LNCaP clone FGC (cell line): ENCODE results near the gene ASCC1.

Source experiments
- DNase-seq: peaks from one replicate; pipeline ENCODE4 v3.0.0-alpha.2; 2011; ENCODE audit warnings: low read depth
- H3K4me3 ChIP-seq: 2 replicates; pipeline ENCODE4 v1.5.1; 2011; ENCODE audit warnings: mild to moderate bottlenecking, low read depth, low read length, control low read depth
- CTCF ChIP-seq: IDR thresholded peaks from 2 replicates; pipeline ENCODE4 v1.5.1; 2012; ENCODE audit warnings: mild to moderate bottlenecking; ENCODE audit not compliant: control insufficient read depth, insufficient read depth; ENCODE audit errors: extremely low read depth

ASCC1 gene

DNA sequence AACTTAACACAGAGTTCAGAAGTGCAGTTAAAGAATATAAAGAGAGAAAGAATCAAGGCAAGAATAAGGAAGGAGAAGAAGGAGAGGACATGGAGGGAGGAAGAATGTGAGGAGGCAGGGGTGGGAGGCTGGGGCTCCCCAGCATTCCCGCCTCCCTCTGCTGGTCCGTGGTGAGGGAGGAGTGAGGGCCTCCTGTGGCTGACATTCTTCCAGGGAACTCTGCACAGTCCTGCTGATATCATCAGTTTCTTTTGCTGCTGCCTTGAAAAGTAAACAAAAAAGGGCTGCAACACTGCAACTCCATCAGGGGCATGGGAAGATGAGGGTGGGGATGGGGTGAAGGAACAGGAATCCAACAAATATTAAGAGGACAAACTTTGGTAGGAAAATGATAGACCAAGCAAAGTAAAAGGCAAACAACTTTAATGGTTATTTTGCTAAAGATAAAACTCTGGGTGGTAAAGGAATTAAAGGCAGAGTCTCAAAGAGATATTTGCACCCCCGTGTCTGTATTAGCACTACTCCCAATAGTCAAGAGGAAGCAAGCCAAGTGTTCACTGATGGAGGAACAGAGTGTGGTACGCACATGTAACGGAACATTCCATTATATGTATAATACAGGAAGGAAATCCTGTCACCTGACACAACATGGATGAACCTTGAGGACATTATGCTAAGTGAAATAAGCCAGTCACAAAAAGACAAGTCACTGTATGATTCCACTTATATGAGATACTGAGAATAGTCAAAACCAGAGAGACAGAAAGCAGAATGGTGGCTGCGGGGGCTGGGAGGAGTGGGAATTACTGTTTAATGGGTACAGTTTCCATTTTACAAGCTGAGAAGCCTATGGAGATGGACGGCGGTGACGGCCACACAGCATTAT is 119.7 kb downstream of the ASCC1 start:
- peak; percentile 51 for DNase-seq
- no peak overlapping the region for H3K4me3 ChIP-seq
- 0 out of 2 replicates have a peak, but pooled peaks have one; percentile 12 for TF ChIP-seq CTCF

GRCh38 chr10:72095195-72095594 is 120.9 kb downstream of the ASCC1 start:
- no peak for DNase-seq
- H3K4me3 ChIP-seq = no peak overlapping the region
- TF ChIP-seq CTCF = no peak

GRCh38 chr10:72094574-72094973 is 121.5 kb downstream of the ASCC1 start:
- no peak for DNase-seq
- TF ChIP-seq CTCF = no peak
- no peak overlapping the region for H3K4me3 ChIP-seq

DNA sequence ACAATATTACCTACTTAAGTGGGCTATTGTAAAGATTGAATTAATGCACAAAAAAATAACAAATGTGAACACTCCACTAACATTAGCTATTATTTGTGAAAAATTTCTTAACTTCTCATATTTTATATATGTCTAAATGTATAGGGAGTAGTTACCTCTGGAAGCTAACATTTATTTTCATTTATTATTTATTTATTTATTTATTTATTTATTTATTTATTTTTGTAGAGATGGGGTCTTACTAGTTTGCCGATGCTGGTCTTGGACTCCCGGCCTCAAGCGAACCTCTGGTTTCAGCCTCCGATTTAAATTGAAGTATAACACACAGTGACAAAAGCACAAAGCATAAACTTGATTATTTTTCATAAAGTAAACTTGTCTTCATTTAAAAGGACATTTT is 122.6 kb downstream of the ASCC1 start:
- TF ChIP-seq CTCF = no peak
- DNase-seq = no peak
- no peak overlapping the region for H3K4me3 ChIP-seq

DNA sequence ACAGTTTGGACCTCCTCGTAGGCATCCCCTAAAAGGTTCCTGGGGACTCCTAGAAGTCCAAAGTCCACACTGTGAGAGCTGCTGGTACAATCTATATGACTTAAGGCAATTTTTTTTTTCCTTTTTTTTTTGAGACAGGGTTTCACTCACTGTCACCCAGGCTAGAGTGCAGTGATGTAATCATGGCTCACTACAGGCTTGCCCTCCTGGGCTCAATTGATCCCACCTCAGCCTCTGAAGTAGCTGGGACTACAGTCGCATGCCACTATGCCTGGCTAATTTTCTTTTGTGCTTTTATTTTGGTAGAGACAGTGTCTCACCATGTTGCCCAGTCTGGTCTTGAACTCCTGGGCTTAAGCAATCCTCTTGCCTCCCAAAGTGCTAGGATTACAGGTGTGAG is 123.1 kb downstream of the ASCC1 start:
- DNase-seq = no peak
- TF ChIP-seq CTCF = no peak
- no peak overlapping the region for H3K4me3 ChIP-seq

DNA sequence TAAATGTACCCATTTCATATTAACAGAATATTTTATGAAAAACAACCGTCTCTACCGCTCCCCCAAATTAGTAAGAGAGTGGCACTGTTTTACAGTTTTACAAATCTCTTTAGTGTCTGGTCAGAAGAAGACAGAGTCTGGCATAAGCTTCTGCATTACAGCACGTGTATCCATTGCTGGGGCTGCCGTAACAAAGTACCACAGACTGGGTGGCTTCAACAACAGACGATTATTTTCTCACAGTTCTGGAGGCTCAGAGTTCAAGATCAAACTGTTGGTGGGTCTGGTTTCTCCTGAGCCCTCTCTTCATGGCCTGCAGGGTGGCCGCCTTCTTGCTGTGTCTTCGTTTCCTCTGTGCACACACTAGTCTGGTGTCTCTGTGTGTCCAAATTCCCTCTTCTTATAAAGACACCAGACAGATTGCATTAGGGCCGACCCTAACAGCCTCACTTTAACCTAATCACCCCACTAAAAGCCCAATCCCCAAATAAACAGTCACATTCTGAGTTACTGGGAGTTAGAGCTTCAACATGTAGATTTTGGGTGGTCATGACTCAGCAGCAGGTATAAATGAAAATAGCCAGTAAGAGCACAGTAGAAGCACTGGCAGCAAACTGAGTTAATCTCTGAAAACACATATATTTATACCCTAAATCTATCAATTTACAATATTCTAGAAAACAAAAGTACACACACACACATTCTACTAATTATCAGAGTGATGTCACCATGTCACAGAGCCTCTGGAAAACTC is 123.7 kb downstream of the ASCC1 start:
- TF ChIP-seq CTCF = no peak

More for the DNA sequence above, 123.7 kb downstream of the ASCC1 start:
- DNase-seq = no peak
- no peak overlapping the region for H3K4me3 ChIP-seq
